Measurements from ENCODE around the gene UBE2N.

UBE2N gene

GRCh38 chr12:93430280-93430679 lies 11.5 kb downstream of the UBE2N start:
- no peak overlapping the region for H3K27ac ChIP-seq (ENCODE audit: low read length, poor library complexity, severe bottlenecking)
- no peak overlapping the region for H2BK15ac ChIP-seq (ENCODE audit: low read depth, poor library complexity, severe bottlenecking)
- H4K91ac ChIP-seq (ENCODE audit: low read length): no peak overlapping the region
- no peaks in the 10 kb centered on the region for H3K9me3 ChIP-seq (ENCODE audit: control insufficient read depth, low read length)
- no peak overlapping the region for H4K8ac ChIP-seq (ENCODE audit: low read length)
- no peak overlapping the region for H3K18ac ChIP-seq (ENCODE audit: low read depth in 1 of 2, low read length in 2 of 2)
- H2BK12ac ChIP-seq (ENCODE audit: low read length in 2 of 2): no peak overlapping the region
- WGBS: 96% methylated on average over 2 of the region's 4 CpGs
- no peak for DNase-seq
- no peak overlapping the region for H3K14ac ChIP-seq (ENCODE audit: low read length in 2 of 2)
- H2BK120ac ChIP-seq (ENCODE audit: low read depth, low read length): no peak overlapping the region
- H2AFZ ChIP-seq (ENCODE audit: low read depth, low read length): no peak overlapping the region
- H3K36me3 ChIP-seq (ENCODE audit: control insufficient read depth in 1 of 2, insufficient read depth in 2 of 2, low read depth in 1 of 2, low read length in 2 of 2): no peaks in the 10 kb centered on the region
- H2AK5ac ChIP-seq (ENCODE audit: low read length, severe bottlenecking): no peak overlapping the region
- no peak overlapping the region for H3K4me3 ChIP-seq (ENCODE audit: insufficient read depth in 1 of 2, low read depth in 1 of 2, low read length in 2 of 2)
- no peak overlapping the region for H3K4ac ChIP-seq (ENCODE audit: low read depth in 1 of 2, low read length in 2 of 2)
- H3K9ac ChIP-seq (ENCODE audit: low read length): no peak overlapping the region
- no peaks in the 10 kb centered on the region for H3K79me1 ChIP-seq (replicated peaks; ENCODE audit: low read length, poor library complexity, severe bottlenecking)
- no peak overlapping the region for H2BK5ac ChIP-seq (ENCODE audit: low read depth, low read length, poor library complexity, severe bottlenecking)
- H3K4me2 ChIP-seq (ENCODE audit: low read length, poor library complexity, severe bottlenecking): no peak overlapping the region
- no peak overlapping the region for H3K23ac ChIP-seq (ENCODE audit: low read length in 2 of 2)
- H3K4me1 ChIP-seq (ENCODE audit: control insufficient read depth, insufficient read depth, low read depth, low read length): peaks cover 3% of the 10 kb centered on the region
- H3K27me3 ChIP-seq (ENCODE audit: control insufficient read depth in 1 of 2, insufficient read depth in 1 of 2, low read length in 2 of 2): no peaks in the 10 kb centered on the region

DNA sequence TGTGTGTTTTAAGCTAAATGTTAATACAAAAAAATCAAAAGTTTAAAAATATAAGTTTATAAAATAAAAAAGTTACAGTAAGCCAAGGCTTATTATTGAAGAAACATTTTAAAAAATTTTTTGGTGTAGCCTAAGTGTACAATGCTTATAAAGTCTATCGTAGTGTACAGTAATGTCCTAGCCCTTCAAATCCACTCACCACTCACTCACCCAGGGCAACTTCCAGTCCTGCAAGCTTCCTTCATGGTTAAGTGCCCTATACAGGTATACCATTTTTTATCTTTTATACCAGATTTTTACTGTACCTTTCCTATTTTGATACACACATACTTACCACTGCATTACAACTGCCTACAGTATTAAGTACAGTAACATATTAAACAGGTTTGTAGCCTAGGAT lies 11.9 kb downstream of the UBE2N start:
- Histone ChIP-seq H3K27ac (ENCODE audit: low read length, poor library complexity, severe bottlenecking) (no peak overlapping the region), H4K8ac (ENCODE audit: low read length) (no peak overlapping the region), H3K18ac (ENCODE audit: low read depth in 1 of 2, low read length in 2 of 2) (no peak overlapping the region), H3K4me2 (ENCODE audit: low read length, poor library complexity, severe bottlenecking) (no peak overlapping the region), H2AK5ac (ENCODE audit: low read length, severe bottlenecking) (no peak overlapping the region), H3K4me3 (ENCODE audit: insufficient read depth in 1 of 2, low read depth in 1 of 2, low read length in 2 of 2) (no peak overlapping the region), H2BK5ac (ENCODE audit: low read depth, low read length, poor library complexity, severe bottlenecking) (no peak overlapping the region), H4K91ac (ENCODE audit: low read length) (no peak overlapping the region), H3K9ac (ENCODE audit: low read length) (no peak overlapping the region), H3K4me1 (ENCODE audit: control insufficient read depth, insufficient read depth, low read depth, low read length) (peaks cover 3% of the 10 kb centered on the region), H3K23ac (ENCODE audit: low read length in 2 of 2) (peak overlapping the region in 1 of 2 experiments; percentile 72), H3K9me3 (ENCODE audit: control insufficient read depth, low read length) (no peaks in the 10 kb centered on the region), H2AFZ (ENCODE audit: low read depth, low read length) (no peak overlapping the region), H3K36me3 (ENCODE audit: control insufficient read depth in 1 of 2, insufficient read depth in 2 of 2, low read depth in 1 of 2, low read length in 2 of 2) (no peaks in the 10 kb centered on the region), H2BK12ac (ENCODE audit: low read length in 2 of 2) (no peak overlapping the region), H3K14ac (ENCODE audit: low read length in 2 of 2) (no peak overlapping the region), H3K79me1 (replicated peaks; ENCODE audit: low read length, poor library complexity, severe bottlenecking) (no peaks in the 10 kb centered on the region), H3K27me3 (ENCODE audit: control insufficient read depth in 1 of 2, insufficient read depth in 1 of 2, low read length in 2 of 2) (no peaks in the 10 kb centered on the region), H3K4ac (ENCODE audit: low read depth in 1 of 2, low read length in 2 of 2) (no peak overlapping the region), H2BK120ac (ENCODE audit: low read depth, low read length) (no peak overlapping the region), H2BK15ac (ENCODE audit: low read depth, poor library complexity, severe bottlenecking) (no peak overlapping the region)
- 93% methylated on average over 1 of the region's 1 CpG for WGBS
- no peak for DNase-seq

- Histone ChIP-seq H2BK120ac (ENCODE audit: low read depth, low read length) (no peak overlapping the region), H2AFZ (ENCODE audit: low read depth, low read length) (no peak overlapping the region), H3K18ac (ENCODE audit: low read depth in 1 of 2, low read length in 2 of 2) (no peak overlapping the region), H3K4me1 (ENCODE audit: control insufficient read depth, insufficient read depth, low read depth, low read length) (peaks cover 3% of the 10 kb centered on the region), H3K4ac (ENCODE audit: low read depth in 1 of 2, low read length in 2 of 2) (no peak overlapping the region), H3K4me3 (ENCODE audit: insufficient read depth in 1 of 2, low read depth in 1 of 2, low read length in 2 of 2) (no peak overlapping the region), H3K14ac (ENCODE audit: low read length in 2 of 2) (no peak overlapping the region), H2BK5ac (ENCODE audit: low read depth, low read length, poor library complexity, severe bottlenecking) (no peak overlapping the region), H3K27ac (ENCODE audit: low read length, poor library complexity, severe bottlenecking) (no peak overlapping the region), H3K36me3 (ENCODE audit: control insufficient read depth in 1 of 2, insufficient read depth in 2 of 2, low read depth in 1 of 2, low read length in 2 of 2) (no peaks in the 10 kb centered on the region), H3K79me1 (replicated peaks; ENCODE audit: low read length, poor library complexity, severe bottlenecking) (no peaks in the 10 kb centered on the region), H4K8ac (ENCODE audit: low read length) (no peak overlapping the region), H3K27me3 (ENCODE audit: control insufficient read depth in 1 of 2, insufficient read depth in 1 of 2, low read length in 2 of 2) (no peaks in the 10 kb centered on the region), H3K9ac (ENCODE audit: low read length) (no peak overlapping the region), H2BK15ac (ENCODE audit: low read depth, poor library complexity, severe bottlenecking) (no peak overlapping the region), H3K23ac (ENCODE audit: low read length in 2 of 2) (no peak overlapping the region), H2BK12ac (ENCODE audit: low read length in 2 of 2) (no peak overlapping the region), H3K4me2 (ENCODE audit: low read length, poor library complexity, severe bottlenecking) (no peak overlapping the region), H4K91ac (ENCODE audit: low read length) (no peak overlapping the region), H3K9me3 (ENCODE audit: control insufficient read depth, low read length) (no peaks in the 10 kb centered on the region), H2AK5ac (ENCODE audit: low read length, severe bottlenecking) (no peak overlapping the region)
- WGBS: 100% methylated on average over 1 of the region's 1 CpG
- no peak for DNase-seq
Observed at GRCh38 chr12:93429448-93429847, 12.3 kb downstream of the UBE2N start.

- H3K4me3 ChIP-seq (ENCODE audit: insufficient read depth in 1 of 2, low read depth in 1 of 2, low read length in 2 of 2): peak overlapping the region in 1 of 2 experiments; percentile 8
- no peak overlapping the region for H3K27ac ChIP-seq (ENCODE audit: low read length, poor library complexity, severe bottlenecking)
- H3K36me3 ChIP-seq (ENCODE audit: control insufficient read depth in 1 of 2, insufficient read depth in 2 of 2, low read depth in 1 of 2, low read length in 2 of 2): no peaks in the 10 kb centered on the region
- H3K9ac ChIP-seq (ENCODE audit: low read length): peak overlapping the region; percentile 37
- no peaks in the 10 kb centered on the region for H3K27me3 ChIP-seq (ENCODE audit: control insufficient read depth in 1 of 2, insufficient read depth in 1 of 2, low read length in 2 of 2)
- WGBS: 95% methylated on average over 2 of the region's 5 CpGs
- H3K79me1 ChIP-seq (replicated peaks; ENCODE audit: low read length, poor library complexity, severe bottlenecking): no peaks in the 10 kb centered on the region
- H3K14ac ChIP-seq (ENCODE audit: low read length in 2 of 2): no peak overlapping the region
- no peak overlapping the region for H3K23ac ChIP-seq (ENCODE audit: low read length in 2 of 2)
- peaks cover 3% of the 10 kb centered on the region for H3K4me1 ChIP-seq (ENCODE audit: control insufficient read depth, insufficient read depth, low read depth, low read length)
- peak; percentile 31 for DNase-seq
- no peak overlapping the region for H2BK120ac ChIP-seq (ENCODE audit: low read depth, low read length)
- no peak overlapping the region for H4K91ac ChIP-seq (ENCODE audit: low read length)
- no peak overlapping the region for H4K8ac ChIP-seq (ENCODE audit: low read length)
- no peak overlapping the region for H2AFZ ChIP-seq (ENCODE audit: low read depth, low read length)
- no peak overlapping the region for H3K4me2 ChIP-seq (ENCODE audit: low read length, poor library complexity, severe bottlenecking)
- H2BK12ac ChIP-seq (ENCODE audit: low read length in 2 of 2): no peak overlapping the region
- H2BK15ac ChIP-seq (ENCODE audit: low read depth, poor library complexity, severe bottlenecking): no peak overlapping the region
- no peak overlapping the region for H2AK5ac ChIP-seq (ENCODE audit: low read length, severe bottlenecking)
- H2BK5ac ChIP-seq (ENCODE audit: low read depth, low read length, poor library complexity, severe bottlenecking): peak overlapping the region; percentile 70
- H3K18ac ChIP-seq (ENCODE audit: low read depth in 1 of 2, low read length in 2 of 2): no peak overlapping the region
- H3K4ac ChIP-seq (ENCODE audit: low read depth in 1 of 2, low read length in 2 of 2): no peak overlapping the region
- no peaks in the 10 kb centered on the region for H3K9me3 ChIP-seq (ENCODE audit: control insufficient read depth, low read length)
Observed at GRCh38 chr12:93427779-93428564, 13.8 kb downstream of the UBE2N start.
